Stimulated activated CD8-positive, alpha-beta memory T cell treated with anti-CD3 and anti-CD28 coated beads, Interleukin-7, amount 100 ng/mL, for 4 hours (primary cell): ENCODE results near the gene PHF21A.

Source experiments
- DNase-seq, 2 donors: peaks; one replicate each; pipeline ENCODE4 v3.0.0-alpha.2; 2020; ENCODE audit warnings: low read depth in 2 of 2

PHF21A gene

DNA sequence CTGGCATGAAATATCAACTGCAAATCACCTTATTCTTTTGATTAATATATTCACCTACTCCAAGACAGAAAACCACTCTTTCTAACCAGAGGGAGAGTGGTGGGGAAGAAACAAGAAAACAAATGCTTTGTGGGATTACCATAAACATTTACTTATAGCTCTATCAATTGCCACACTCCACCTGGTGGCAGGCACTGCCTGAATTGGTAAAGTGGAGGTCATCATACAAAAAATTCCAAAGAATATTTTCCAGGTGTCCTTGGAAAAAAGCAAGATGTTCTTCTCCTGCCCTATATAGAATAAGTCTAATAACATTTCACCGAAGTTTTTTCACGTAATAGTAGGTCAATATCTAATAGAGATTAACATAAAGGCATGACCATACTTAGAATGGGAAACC is 45.3 kb downstream of the PHF21A start:
- DNase-seq: no peak

DNA sequence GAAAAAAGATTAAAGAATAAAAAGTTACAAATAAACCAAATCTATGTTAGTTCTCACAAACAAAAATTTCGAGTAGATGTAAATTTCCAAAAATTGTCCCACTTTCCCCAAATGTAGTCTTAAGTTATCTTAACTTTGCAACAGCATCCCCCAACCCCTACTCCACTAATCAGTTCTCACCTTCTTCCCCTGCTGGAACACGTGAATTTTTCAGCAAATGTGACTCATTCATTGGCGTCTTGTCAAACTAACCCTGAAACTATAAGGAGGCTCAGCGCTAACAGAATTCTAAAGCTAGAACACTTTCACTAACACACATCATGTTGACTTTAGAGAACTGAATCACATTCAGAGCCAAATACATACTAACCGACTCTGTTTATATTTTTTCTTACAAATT is 46.1 kb downstream of the PHF21A start:
- DNase-seq: no peak

DNA sequence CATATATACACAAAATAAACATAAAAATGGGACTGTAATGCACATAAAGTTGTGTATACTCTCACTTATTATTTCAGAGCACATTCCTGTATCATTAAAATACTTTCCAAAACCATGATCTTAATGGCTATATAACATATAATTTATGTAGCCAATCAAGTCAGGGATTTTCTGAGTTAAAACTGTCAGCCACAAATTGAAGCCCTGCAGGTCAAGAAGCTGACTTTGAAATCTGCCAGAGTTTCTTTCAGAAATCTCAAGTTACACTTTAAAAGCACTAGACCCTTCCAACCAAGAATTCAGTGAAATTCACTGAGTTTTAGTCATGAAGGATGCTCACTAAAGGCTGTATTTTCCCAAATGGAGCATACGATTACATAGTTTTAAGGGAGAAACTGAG is 47.6 kb downstream of the PHF21A start:
- no peak for DNase-seq

DNA sequence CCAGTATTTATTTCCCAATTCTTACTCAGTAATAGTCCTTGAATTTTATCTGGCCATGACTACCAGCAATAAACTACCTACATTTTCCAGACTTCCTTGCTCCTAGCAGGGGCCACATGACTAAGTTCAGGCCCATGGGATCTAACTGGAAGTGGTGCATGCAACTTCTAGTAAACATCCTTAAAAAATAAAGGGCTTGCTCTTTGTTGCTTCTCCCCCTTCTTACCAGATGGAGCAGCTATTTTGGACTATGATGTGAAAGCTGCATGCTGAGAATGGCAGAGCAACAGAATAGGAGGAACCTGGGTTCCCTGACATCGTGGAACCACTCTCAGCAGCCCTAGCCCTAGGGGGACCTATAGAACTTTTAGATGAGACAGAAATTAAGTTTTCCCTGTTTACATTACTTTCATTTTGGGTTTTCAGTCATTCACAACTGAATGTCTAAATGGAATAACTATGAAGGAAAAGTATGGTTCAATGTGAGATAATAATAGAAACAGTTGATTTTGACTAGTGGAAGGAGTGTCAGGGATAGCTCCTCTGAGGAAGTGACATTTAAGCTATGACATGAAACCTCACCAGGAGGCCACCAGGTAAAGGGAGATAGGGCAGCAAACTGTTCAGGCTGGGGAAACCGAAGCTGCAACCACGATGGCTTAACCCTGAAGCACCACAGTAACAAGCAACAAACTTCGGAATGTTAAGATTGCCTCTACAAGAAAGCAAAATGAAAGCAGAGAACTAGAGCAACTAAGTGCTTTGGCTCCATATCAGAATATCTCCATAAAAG is 48.9 kb downstream of the PHF21A start:
- DNase-seq: no peak

DNA sequence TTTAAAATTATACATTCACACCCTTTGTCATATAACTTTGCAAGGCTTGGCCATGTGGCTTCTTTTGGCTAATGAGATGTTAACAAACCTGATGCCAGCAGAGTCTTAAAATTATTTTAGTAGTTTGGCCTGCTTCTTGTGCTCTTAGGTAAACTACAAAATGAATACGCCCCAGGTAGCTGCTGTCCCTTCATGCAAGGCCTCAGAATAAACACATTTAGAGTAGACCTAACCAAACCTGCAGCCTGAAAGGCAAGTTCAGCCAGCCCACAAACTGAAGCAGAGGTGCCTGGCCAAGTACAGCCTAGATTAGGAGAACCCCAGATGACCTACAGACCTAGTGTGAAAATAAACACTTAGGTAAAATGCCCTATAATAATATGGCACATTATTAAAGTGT is 50.2 kb downstream of the PHF21A start:
- no peak for DNase-seq

DNA sequence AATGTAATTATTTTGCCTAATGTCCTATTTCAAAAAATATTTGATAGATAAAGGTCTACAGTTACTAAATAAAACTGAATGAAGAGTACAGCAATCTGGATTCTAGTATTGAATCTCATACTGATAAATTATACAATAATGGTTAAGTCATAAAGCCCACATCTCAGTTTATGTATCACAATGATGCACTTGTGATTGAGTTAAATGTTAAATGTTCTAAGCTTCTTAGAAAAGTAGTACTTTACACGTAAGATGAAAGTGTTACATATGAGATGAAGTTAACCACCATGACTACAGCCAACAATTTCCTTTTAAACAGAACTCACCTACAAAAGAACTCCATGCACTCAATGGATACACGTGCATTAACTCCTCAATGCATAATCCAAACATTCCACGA is 51.7 kb downstream of the PHF21A start:
- no peak for DNase-seq

DNA sequence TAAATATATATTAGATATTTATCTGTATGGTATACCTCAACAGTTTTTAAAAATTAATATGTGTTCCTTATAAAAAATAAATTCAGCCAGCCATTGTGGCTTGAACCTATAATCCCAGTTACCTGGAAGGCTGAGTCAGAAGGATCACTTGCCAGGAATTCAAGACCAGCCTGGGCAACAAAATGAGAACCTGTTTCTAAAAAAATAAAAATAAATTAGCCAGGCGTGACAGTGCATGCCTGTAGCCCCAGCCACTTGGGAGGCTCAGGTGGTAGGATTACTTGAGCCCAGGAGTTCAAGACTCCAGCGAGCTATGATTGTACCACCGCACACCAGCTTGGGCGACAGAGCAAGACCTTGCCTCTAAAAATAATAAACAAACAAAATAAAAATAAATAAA is 54.9 kb downstream of the PHF21A start:
- no peak for DNase-seq

DNA sequence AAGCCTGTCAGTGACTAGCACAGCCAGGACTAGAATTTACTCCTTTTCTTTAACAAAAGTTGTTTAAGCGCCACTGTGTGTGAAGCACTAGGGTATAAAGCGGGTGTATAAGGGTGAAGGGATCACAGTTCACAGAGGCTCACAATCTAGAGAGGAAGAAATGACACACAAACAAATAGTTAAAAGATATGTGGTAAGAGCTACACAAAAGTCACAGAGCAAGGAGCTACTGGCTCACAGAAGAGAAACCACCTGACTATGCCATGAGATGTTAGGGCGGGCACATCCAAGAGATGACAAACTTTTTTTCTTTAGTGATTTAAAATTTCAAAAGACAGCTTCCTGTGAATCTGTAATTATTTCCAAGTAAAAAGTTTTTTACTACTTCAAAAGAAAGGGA is 55.6 kb downstream of the PHF21A start:
- DNase-seq: no peak

DNA sequence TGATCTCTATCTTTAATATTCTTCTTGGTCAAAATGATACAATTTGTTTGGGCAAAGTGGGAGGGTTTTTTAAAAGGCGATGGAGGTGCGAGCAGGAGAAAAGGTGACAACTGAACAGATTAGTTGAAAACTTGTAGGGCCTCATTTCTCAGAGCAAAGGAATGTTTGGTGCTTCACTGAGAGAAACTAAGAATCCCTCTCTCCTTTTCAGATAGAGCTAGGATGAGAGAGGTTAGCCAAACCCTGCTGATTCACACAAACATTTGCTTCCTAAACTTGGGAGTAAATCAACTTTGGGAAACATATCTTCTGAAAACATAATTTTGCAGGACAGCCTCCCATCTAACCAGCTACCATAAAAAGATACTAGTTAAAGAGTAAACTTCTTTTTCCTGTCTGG is 57.0 kb downstream of the PHF21A start:
- no peak for DNase-seq

DNA sequence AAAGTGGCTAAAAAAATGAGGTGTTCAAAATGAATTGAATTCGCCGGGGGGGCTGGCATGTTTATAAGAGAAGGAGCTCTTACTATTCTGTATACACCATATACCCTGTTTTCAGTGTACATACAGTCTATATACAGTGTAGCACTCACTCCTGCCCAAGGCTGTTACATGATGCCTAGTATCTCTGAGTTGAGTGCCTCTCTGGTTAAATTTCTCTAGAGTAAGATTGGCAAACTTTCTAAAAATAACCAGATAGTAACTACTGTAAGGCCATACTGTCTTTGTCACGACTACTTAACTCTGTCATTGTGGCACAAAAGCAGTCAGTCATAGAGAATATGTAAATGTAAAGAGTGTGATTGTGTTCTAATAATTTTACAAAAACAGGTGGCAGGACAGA is 58.1 kb downstream of the PHF21A start:
- no peak for DNase-seq

DNA sequence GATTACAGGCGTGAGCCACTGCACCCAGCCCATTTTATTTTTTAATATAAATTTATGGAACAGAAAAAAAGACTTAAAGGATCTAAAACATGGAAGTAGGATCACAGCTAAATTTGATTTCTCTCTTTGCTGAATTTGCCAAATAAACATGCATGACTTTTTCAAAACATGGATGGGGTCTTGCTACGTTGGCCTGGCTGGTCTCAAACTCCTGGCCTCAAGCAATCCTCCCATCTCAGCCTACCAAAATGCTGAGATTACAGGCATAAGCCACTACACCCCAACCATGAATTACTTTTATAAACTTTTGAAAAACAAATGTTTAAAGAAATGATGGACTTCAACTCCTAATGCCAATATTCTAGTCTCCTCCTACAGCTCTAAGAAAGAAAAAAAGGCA is 61.2 kb downstream of the PHF21A start:
- DNase-seq: no peak

DNA sequence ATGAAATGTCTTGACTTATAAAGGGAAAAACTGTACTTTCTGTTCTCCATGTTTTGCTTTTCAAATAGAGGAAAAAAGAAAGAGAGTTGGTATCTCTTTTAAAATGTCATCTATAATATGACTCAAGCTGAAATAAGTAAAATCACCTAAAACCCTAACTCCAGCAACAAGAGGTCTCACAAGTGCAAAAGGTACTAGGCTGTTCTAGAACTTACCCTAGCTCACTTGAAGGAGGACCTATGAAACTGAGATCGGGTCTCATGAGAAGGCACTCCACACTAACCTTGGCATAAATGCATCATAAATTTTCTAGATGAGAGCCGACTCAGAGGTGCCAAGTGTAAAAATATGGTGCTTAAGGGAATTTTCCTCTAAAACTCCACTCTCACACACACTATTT is 63.8 kb downstream of the PHF21A start:
- no peak for DNase-seq

DNA sequence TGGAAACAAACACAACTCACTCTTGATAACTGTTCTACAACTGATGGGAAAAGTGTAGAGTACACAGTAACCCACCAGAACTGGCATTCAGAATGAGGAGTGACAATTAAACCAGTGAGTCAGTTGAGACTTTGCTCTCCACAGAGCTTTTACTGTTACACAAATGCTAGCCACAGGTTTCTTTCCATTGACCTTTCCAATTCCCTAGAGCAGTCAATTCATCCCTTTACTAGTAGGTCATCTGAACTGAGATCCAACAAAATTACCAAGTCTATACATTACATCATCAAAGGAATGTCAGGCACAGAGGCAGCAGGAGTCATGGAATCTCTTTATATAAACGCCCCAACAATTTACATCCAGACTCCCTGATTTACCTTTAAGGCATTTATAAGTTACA is 65.9 kb downstream of the PHF21A start:
- DNase-seq: no peak

DNA sequence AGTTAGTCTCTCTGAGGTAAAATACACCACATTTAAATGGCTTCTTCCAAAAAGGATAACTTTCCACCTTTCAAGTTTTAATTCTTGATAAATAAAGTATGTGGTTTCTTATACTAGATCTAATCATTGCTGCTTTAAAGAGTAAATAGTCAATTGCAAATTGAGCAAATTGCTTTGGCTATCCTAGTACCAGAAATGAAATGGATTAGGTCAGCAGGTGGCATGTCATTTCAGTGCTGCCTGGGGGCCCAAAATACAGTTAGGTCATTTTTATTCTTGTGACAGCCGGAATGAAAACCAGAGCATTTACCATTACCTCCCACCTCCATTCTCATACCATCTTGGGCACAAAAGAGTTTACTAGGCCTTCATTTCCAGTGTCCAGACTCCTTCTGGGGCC is 70.2 kb downstream of the PHF21A start:
- no peak for DNase-seq

DNA sequence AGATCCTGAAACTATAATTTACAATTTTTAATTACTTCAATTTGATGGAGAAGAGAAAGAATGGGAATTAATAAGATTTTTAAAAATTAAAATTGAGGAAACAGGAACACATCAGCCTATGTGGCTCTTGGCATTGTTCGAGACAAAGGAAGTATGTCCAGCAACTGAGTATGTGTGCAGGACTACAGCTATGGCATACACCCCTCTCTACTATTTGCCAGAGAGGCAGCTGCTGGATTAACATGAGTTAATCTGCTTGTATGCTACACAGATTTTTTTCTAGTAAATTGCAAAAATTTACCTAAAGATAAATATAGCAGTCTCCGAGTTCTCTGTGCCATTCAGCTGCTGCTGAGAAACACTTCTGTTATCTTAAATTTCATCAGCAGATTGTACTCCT is 70.6 kb downstream of the PHF21A start:
- no peak for DNase-seq

DNA sequence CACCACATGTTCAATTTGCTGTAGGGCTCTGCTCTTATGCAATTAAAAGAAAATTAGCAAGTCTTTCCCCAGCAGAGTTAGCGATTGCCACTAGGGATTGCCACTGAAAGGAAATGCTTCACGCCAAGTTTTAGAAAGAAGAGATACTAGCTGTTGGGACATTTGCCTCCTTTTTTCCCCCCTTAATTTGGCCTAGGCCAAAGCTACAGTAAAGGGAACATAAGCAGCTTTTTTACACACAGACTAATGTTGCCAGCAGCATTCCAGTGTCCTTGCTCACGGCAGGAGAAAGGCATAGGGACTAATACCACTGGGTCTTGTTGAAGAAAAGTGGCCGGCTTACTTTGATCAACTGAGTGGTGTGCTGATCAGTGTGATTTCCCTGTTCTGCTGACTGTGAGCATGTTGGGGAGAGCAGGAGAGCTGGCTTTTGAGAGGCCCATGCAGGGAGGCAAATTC is 71.2 kb downstream of the PHF21A start:
- DNase-seq: no peak

DNA sequence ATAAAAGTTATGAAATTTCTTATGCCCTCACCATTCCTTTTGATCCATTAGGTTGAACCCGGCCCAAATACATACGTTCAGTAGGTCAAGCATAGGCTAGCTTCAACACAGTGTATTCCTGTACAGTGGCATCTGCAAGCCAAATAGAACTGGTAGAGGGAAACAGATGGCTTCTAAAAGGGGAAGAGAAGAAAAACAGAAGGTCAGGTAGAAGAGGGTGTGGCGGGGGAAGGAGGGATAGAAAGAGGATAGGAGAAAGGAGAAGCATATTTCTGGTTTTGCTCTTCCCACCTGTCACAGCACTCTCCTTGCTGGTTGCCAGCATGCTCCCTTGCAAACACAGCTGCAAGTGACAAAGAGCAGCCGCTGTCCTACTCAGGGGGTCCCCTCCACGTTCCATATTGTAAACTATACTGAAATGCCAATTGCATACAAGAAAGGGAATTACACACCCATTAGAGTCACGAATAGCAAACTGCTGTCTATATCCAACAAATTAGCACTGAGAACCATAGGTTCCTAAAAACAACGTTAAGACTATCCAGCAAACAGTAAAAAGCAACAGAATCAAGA is 71.8 kb downstream of the PHF21A start:
- no peak for DNase-seq

DNA sequence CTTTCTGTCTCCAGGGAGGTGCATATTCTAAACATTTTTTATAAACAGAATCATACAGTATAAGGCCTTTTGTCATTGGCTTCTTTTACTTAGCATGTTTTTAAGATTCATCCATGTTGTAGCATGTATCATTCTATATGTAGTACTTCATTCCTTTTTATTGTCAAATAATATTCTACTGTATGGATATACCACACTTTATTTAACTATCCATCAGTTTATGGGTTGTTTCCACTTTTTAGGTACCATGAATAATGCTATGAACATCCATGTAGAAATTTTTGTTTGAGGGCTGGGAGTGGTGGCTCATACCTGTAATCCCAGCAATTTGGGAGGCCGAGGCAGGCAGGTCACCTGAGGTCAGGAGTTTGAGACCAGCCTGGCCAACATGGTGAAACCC is 73.1 kb downstream of the PHF21A start:
- DNase-seq: no peak

DNA sequence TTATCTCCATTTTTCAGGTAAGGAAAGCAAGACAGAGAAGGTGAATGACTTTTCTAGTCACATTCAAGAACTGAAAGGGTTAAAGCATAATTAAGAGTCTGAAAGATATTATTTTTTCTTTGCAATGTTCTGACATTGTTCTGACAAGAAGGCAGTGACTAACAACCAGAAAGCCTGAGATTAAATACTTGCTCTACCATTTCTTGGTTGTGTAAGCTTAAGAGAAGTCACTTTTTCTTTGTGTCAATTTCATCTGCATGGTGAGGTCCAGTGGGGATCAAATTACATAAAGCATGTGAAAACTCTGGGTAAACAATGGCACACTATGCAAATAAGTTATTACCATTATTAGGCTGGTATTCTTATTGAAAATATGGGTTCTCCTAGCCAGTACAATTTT is 73.7 kb downstream of the PHF21A start:
- no peak for DNase-seq

DNA sequence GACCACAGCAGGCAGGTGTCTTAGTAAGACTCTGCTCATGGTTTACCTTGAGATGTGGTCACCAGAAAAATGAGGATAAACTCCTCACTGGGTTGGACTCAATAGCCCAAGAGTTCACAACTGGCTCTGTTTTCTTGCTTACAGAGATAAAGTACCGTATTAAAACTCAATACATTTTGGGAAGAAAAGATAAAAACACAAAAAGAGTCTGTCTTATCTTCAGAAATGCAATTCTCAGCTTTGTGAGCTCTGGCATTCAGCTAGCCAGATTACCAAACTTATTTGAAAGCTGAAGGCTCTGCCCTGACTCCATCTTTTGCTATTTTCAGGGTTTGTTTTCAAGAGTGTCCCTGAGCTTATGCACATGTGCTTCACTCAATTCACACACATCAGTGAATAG is 75.4 kb downstream of the PHF21A start:
- no peak for DNase-seq

DNA sequence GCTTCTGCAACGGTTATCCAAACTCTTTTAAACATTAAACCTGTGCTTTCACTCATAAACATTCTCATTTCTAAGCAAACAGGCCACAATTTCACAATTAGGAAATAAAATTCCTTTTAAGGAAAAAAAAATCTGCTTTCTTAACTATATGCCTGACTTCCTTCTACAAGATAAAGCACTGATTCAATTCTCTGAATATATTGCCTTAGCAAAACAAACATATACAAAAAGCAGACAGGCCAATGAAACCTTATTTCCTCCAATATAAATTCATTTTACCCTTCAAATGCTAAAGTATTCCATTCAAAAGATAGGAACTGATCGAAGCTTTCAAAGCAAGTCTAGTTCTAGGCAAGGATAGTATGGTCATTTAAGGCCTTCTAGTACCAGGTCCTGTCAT is 76.7 kb downstream of the PHF21A start:
- DNase-seq: no peak

DNA sequence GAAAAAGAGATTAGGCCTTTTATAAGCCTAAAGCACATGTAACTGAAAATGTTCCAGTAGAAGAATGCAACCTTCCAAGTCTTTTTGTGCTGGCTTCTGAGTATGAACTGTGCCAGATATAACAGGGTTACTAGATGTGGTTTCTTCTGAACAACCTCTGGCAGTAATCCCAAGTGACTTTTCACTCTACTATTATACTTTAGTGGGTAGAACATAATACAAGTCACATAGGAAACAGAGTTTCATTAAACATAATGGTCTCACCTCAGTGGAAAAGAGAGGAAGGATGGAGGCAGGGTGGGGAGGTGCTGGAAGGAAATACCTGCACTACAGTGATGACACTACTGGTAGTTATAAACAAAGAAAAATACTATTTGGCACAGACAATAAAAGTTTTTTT is 81.3 kb downstream of the PHF21A start:
- no peak for DNase-seq

DNA sequence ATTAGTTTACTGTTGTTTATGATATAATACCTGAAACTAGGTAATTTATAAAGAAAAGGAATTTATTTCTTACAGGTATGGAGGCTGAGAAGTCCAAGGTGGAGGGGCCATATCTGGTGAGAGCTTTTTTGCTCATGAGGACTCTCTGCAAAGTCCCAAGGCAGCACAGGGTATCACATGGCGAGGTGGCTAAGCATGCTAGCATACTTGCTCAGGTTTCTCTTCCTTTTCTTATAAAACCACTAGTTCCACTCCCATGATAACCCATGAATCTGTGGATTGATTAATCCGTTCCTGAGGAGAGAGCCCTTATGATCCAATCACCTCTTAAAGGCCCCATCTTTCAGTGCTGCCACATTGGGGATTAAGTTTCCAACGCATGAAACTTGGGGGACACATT is 82.7 kb downstream of the PHF21A start:
- no peak for DNase-seq

DNA sequence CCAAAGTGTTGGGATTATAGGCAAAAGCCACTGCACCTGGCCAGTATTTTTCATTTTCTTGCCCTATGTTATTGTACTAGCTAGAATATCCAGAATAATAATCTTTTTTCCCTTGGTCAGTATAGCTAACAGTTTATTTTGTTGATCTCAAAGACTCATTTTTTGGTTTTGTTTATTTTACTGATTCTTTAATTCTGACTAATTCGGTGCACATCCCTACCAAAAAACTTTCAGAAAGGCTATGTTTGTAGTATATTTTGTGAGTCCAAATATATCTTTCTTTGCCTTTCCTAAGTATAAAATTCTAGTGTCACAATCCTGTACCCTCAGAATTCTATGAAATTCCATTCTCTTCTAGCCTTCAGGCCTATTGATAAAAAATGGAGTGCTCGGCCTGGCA is 84.3 kb downstream of the PHF21A start:
- no peak for DNase-seq
